Activated T-cell treated with anti-CD3 and anti-CD28 coated beads, Interleukin-2, amount 50 U/mL, for 4 hours (primary cell): ENCODE measurements around the gene RCE1. TPM values are rescaled to one million over a fixed set of nuclear protein-coding genes. Genes with fewer than 3 reads are reported as not detected.
A peak's percentile ranks its signal among the peaks of the same experiment; 100 is the strongest.

Experiments
- ATAC-seq, 2 donors: fragments of 200-7000 bp; cut with Tn5 transposase; one replicate each; pipeline ENCODE4 v1.10.0; 2021
- DNase-seq: peaks from one replicate; pipeline ENCODE4 v3.0.0-alpha.2; 2020
- H3K27me3 Mint-ChIP-seq: one replicate; pipeline ENCODE4 v1.8.0; 2021; ENCODE audit warnings: low read depth, mixed read lengths
- H3K36me3 Mint-ChIP-seq: one replicate; pipeline ENCODE4 v1.8.0; 2022; ENCODE audit warnings: mixed read lengths; ENCODE audit not compliant: insufficient read depth
- H3K4me1 Mint-ChIP-seq: one replicate; pipeline ENCODE4 v1.8.0; 2021; ENCODE audit warnings: low read depth, mixed read lengths
- H3K4me3 Mint-ChIP-seq: one replicate; pipeline ENCODE4 v1.8.0; 2021; ENCODE audit warnings: mild to moderate bottlenecking, moderate library complexity, mixed read lengths
- H3K9me3 Mint-ChIP-seq: one replicate; pipeline ENCODE4 v1.8.0; 2021; ENCODE audit warnings: mixed read lengths
- total RNA-seq, 3 donors: library from RNA; stranded (reverse); gene quantifications; one replicate each; pipeline ENCODE4 v1.2.1, GENCODE V29; 2021

The RCE1 gene
- total RNA-seq, 3 donors from 2014 or later: 42.7 to 45.0 (median 43.5) TPM

- Mint-ChIP-seq H3K4me1 (peaks cover 20% of the 10 kb centered on the region), H3K9me3 (no peaks in the 10 kb centered on the region), H3K27me3 (no peaks in the 10 kb centered on the region), H3K36me3 (no peaks in the 10 kb centered on the region), H3K4me3 (no peak overlapping the region)
- ATAC-seq (no peak), DNase-seq (no peak)
Observed at GRCh38 chr11:66835768-66836405, 7.4 kb upstream of the RCE1 start.

- no peaks in the 10 kb centered on the region for H3K36me3 Mint-ChIP-seq
- DNase-seq: no peak
- H3K27me3 Mint-ChIP-seq: no peaks in the 10 kb centered on the region
- no peak for ATAC-seq
- H3K4me1 Mint-ChIP-seq: peaks cover 46% of the 10 kb centered on the region
- no peaks in the 10 kb centered on the region for H3K9me3 Mint-ChIP-seq
- peak overlapping the region; percentile 91 for H3K4me3 Mint-ChIP-seq
Observed at GRCh38 chr11:66840317-66841091, 2.7 kb upstream of the RCE1 start.

DNA sequence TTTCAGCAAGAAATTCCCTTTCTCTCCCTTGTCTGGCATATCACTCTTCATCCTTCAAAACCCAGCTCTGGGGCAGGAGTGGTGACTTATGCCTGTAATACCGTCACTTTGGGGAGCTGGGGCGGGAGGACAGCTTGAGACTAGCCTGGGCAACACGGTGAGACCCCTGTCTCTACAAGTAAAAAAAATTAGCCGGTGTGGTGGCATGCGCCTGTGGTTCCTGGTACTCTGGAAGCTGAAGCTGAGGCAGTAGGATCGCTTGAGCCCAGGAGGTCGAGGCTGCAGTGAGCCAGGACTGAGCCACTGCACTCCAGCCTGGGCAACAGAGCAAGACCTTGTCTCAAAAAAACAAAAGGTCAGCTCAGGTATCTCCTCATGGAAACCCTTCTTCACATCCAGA, 1.4 kb upstream of the RCE1 start:
- Mint-ChIP-seq H3K9me3 (no peaks in the 10 kb centered on the region), H3K4me3 (peak overlapping the region; percentile 91), H3K4me1 (peaks cover 46% of the 10 kb centered on the region), H3K27me3 (no peaks in the 10 kb centered on the region), H3K36me3 (no peaks in the 10 kb centered on the region)
- DNase-seq: no peak
- no peak for ATAC-seq

- no peaks in the 10 kb centered on the region for H3K9me3 Mint-ChIP-seq
- H3K4me1 Mint-ChIP-seq: peaks cover 46% of the 10 kb centered on the region
- ATAC-seq: no peak
- H3K36me3 Mint-ChIP-seq: no peaks in the 10 kb centered on the region
- no peaks in the 10 kb centered on the region for H3K27me3 Mint-ChIP-seq
- peak overlapping the region; percentile 91 for H3K4me3 Mint-ChIP-seq
- no peak for DNase-seq
Observed at GRCh38 chr11:66842501-66842895, 743 bp upstream of the RCE1 start.

DNA sequence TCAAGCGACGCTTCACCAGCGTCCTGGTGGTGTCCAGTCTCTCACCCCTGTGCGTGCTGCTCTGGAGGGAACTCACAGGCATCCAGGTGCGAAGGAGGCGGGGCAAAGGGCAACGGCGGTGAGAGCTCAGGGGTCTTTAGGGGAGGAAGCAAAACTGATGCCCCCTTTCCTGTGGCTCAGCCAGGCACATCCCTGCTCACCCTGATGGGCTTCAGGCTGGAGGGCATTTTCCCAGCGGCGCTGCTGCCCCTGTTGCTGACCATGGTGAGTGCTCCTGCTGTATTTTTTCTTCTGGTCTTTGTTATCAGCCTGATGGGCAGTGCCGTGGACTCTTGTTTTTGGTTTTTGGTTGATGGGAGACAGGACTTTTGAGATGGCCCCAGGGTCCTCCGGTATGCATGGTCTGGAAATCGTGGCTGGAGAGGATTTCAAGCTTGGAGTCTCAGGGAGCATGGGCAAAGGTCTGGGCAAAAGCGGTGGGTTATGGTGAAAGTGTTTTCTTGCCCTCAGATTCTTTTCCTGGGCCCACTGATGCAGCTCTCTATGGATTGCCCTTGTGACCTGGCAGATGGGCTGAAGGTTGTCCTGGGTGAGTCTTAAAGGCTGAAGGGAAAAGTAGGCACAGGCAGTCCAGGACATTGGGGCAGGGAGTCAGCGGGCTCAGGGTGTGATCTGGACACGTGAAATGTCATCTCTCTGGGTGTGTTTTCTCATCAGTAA, 695 bp downstream of the RCE1 start:
- H3K27me3 Mint-ChIP-seq: no peaks in the 10 kb centered on the region
- DNase-seq (no peak), ATAC-seq (no peak)
- H3K9me3 Mint-ChIP-seq: no peaks in the 10 kb centered on the region
- no peaks in the 10 kb centered on the region for H3K36me3 Mint-ChIP-seq
- H3K4me3 Mint-ChIP-seq: peak overlapping the region; percentile 91
- peaks cover 42% of the 10 kb centered on the region for H3K4me1 Mint-ChIP-seq

DNA sequence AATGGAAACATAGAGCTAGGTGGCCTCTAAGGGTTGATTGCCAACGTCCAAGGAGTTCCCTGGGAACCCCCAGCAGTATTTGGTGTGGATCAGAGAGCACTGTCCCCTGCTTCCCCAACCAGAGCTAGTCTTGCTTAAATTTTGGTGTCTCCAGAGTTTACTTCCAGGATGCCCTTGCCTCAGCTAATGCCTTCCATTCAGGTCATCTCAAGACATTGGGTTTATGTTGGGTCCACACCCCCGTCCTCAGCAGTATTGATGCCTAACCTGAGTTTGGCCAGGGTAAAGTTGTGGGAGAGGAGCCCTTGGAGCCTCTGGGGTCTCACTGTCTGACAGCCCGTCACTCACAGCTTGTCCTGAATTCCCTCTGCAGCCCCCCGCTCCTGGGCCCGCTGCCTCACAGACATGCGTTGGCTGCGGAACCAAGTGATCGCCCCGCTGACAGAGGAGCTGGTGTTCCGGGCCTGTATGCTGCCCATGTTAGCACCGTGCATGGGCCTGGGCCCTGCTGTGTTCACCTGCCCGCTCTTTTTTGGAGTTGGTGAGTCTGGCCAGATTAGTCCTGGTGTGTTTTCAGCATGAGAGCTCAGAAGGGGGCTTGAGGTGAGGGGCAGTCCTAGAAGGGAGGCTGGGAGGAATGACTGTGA, 1.4 kb downstream of the RCE1 start:
- no peaks in the 10 kb centered on the region for H3K9me3 Mint-ChIP-seq
- no peaks in the 10 kb centered on the region for H3K27me3 Mint-ChIP-seq
- peaks cover 36% of the 10 kb centered on the region for H3K4me1 Mint-ChIP-seq
- DNase-seq: no peak
- ATAC-seq: no peak
- H3K4me3 Mint-ChIP-seq: peak overlapping the region; percentile 91
- no peaks in the 10 kb centered on the region for H3K36me3 Mint-ChIP-seq

DNA sequence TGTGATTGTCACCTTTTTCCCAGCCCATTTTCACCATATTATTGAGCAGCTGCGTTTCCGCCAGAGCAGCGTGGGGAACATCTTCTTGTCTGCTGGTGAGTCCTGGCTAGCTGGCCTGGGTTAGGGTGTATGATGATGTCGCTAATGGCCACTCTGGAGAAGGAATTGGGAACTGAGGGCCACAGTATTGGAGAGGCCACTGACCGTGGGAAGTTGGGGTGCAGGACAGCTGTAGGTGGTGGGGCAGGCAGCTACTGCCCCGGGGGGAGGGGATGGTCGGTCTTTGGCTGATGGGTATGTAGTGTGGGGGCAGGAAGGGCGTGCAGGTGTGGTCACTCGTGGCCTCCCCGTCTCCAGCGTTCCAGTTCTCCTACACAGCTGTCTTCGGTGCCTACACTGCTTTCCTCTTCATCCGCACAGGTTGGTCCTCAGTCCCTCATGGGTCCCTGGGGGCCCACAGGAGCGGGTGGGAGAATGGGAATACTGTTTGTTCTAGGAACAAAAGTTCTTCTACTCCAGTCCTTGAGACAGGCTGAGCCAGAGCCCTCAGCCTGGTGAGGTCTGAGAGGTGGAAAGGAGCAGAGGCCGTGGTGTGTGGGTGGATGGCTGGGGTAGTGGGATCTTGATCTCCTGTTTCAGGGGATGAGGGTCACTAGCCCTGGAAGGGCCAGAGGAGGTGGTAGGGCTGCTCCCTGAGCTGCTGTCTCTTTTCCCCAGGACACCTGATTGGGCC, 2.1 kb downstream of the RCE1 start:
- no peaks in the 10 kb centered on the region for H3K9me3 Mint-ChIP-seq
- DNase-seq (no peak), ATAC-seq (no peak)
- H3K4me3 Mint-ChIP-seq: peak overlapping the region; percentile 91
- no peaks in the 10 kb centered on the region for H3K36me3 Mint-ChIP-seq
- no peaks in the 10 kb centered on the region for H3K27me3 Mint-ChIP-seq
- peaks cover 32% of the 10 kb centered on the region for H3K4me1 Mint-ChIP-seq

GRCh38 chr11:66845876-66846212, 2.6 kb downstream of the RCE1 start:
- peaks cover 26% of the 10 kb centered on the region for H3K4me1 Mint-ChIP-seq
- ATAC-seq: no peak
- H3K27me3 Mint-ChIP-seq: no peaks in the 10 kb centered on the region
- no peak for DNase-seq
- H3K9me3 Mint-ChIP-seq: no peaks in the 10 kb centered on the region
- no peaks in the 10 kb centered on the region for H3K36me3 Mint-ChIP-seq
- peak overlapping the region; percentile 19 for H3K4me3 Mint-ChIP-seq

- Mint-ChIP-seq H3K9me3 (no peaks in the 10 kb centered on the region), H3K4me3 (peak overlapping the region; percentile 11), H3K27me3 (no peaks in the 10 kb centered on the region), H3K4me1 (peaks cover 21% of the 10 kb centered on the region), H3K36me3 (no peaks in the 10 kb centered on the region)
- no peak for DNase-seq
- no peak for ATAC-seq
Observed at GRCh38 chr11:66846671-66847091, 3.4 kb downstream of the RCE1 start.

GRCh38 chr11:66847461-66848232, 4.4 kb downstream of the RCE1 start:
- Mint-ChIP-seq H3K9me3 (no peaks in the 10 kb centered on the region), H3K4me3 (no peak overlapping the region), H3K36me3 (no peaks in the 10 kb centered on the region), H3K4me1 (peaks cover 15% of the 10 kb centered on the region), H3K27me3 (no peaks in the 10 kb centered on the region)
- ATAC-seq: no peak
- DNase-seq: no peak

GRCh38 chr11:66848671-66849500, 5.6 kb downstream of the RCE1 start:
- Mint-ChIP-seq H3K4me1 (peaks cover 12% of the 10 kb centered on the region), H3K4me3 (no peak overlapping the region), H3K27me3 (no peaks in the 10 kb centered on the region), H3K9me3 (no peaks in the 10 kb centered on the region), H3K36me3 (no peaks in the 10 kb centered on the region)
- DNase-seq: peak; percentile 3
- ATAC-seq: no peak

DNA sequence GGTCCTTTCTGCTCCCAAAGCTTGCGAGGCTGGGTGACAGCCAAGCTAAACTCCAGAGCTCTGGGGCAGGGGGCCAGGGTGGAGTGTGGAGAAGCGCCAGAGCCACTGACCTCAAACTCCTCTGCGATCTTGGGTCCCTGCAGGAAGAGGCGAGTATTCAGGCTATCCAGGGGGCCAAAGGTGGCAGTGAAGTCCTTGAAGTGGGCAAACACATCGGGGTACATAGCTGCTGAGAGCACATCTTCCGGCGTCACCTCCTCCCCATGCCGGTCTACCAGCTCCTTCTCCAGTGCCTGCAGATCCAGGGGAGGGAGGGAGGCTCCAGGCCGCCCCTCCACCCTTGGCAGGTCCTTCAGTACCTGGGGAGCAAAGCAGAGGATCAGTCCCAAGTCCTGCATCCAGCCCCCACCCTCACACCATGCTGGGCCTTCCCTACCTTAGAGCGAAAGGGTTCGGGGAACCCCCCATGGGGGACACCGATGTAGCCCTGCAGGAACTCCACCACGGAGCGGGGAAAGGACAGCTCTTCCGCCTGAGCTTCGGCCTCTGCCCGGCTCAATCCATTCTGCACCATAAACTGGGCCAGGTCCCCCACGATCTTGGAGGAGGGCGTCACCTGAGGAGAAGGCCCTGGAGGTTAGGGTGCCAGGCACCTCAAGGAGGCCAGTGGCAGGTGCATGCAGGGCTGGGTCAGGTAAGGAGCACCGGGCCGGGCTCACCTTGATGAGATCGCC, 6.4 kb downstream of the RCE1 start:
- Mint-ChIP-seq H3K27me3 (no peaks in the 10 kb centered on the region), H3K4me3 (no peak overlapping the region), H3K9me3 (no peaks in the 10 kb centered on the region), H3K36me3 (no peaks in the 10 kb centered on the region), H3K4me1 (peaks cover 5% of the 10 kb centered on the region)
- DNase-seq (no peak), ATAC-seq (no peak)
